CMK (cell line): Measurements from ENCODE around the gene TMEM138.

Source experiments
- DNase-seq: peaks from one replicate; pipeline ENCODE4 v3.0.0-alpha.2; 2010; ENCODE audit warnings: low read depth

The TMEM138 gene

GRCh38 chr11:61361741-61362541, at the start of gene TMEM138, which contains the start of gene CYB561A3:
Gene TMEM138, plus strand, starts transcription at chr11:61362374. Its CDS starts 2,017 bp downstream, at chr11:61364391.
Gene CYB561A3, minus strand, starts transcription at chr11:61361882. Its CDS starts 5,169 bp downstream, at chr11:61356713.
- DNase-seq: peak; percentile 78

DNA sequence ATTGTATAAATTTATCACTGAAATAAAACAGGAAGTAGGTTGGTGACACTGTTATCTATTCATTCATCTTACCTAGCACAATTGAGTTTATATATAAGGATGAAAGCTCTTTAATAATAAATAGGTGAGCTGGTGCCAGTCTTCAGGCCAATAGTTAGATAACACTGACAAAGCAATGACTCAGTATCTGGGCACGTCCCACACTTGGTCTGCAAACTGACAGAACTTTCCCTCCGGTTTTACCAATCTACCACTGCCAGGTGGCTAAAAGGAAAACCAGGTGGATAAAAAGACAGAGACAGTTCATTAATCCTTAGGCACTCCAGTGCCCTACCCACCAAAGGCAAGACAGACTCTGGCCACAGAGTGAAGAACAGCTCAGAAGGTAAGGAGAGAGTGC, 46.9 kb upstream of the TMEM138 start:
- no peak for DNase-seq

GRCh38 chr11:61325649-61326414, 36.3 kb upstream of the TMEM138 start:
- DNase-seq: no peak

- no peak for DNase-seq
Observed at GRCh38 chr11:61327669-61328071, 34.5 kb upstream of the TMEM138 start.

- no peak for DNase-seq
Observed at GRCh38 chr11:61328351-61328750, 33.8 kb upstream of the TMEM138 start.

- no peak for DNase-seq
Observed at GRCh38 chr11:61329871-61330270, 32.3 kb upstream of the TMEM138 start.

- DNase-seq: no peak
Observed at GRCh38 chr11:61331651-61332050, 30.5 kb upstream of the TMEM138 start.

DNA sequence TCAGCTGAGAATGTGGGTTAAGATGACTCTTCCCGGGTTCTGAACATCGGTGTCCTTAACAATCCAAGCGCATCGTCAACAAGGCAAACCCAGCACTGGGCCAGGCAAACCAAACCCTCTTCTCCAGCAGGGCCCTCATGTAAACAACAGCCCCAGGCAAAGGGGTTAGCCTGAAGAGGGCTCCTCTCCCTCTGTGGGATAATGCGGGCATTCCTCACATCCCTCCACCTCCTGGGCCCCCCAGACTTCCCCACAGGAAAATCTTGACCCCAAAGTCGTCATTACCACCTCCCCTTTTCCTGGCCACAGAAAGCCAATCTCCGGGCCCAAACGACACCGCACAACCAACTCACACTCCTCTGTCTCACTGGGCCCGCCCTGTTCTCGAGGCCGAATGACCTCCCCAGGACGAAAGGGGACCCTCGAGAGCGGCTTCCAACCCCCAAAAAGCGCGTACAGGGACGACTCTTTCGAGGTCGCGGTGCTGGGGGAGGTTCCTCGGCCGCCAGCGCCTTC, 29.8 kb upstream of the TMEM138 start:
- DNase-seq: no peak

GRCh38 chr11:61332797-61333549, 29.2 kb upstream of the TMEM138 start, which contains the start of the genes DDB1 and TKFC:
Gene DDB1, minus strand, starts transcription at chr11:61333105. Its CDS starts 137 bp downstream, at chr11:61332968.
Gene TKFC, plus strand, starts transcription at chr11:61333228. Its CDS starts 1,501 bp downstream, at chr11:61334729.
- peak; percentile 83 for DNase-seq

DNA sequence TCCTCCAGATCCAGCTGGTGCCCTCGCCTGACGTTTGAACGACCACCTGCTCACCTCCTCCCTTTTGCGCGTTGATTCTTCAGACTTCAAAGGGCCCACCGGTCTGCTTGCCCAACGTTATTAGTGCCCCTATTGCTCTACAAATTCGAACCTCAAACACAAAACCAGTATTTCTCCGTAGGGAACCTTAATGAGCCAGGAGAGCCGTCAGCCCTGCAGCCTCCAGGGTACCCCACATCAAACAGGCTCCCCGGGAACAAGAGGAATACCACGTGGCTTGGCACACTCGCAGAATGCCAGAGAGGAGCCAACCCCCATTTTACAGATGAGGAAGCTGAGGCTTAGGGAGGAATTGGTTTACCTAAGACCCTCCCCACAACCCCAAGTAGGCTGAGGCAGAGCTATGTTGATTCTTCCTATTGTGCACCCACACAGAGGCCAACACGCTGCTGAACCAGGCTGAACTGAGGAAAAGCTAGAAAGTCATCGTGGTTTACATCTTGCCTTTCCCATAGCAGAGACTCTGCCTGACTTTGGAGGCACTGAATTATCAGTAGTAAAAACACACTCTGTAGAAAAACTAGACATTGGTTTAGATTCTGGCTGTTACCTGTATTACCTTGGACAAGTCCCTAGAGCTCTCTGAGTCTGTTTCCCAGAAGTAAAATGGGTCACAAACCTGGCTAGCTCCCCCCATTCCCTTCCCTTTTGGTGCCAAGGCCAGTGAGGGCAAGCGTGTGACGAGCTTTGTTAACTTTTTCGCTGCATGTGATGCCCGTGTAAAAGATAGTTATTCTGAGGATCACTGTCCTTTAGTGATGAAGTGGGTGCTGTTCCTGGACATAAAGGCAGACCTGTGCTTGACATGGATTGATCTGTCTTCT, 28.4 kb upstream of the TMEM138 start:
- no peak for DNase-seq

DNA sequence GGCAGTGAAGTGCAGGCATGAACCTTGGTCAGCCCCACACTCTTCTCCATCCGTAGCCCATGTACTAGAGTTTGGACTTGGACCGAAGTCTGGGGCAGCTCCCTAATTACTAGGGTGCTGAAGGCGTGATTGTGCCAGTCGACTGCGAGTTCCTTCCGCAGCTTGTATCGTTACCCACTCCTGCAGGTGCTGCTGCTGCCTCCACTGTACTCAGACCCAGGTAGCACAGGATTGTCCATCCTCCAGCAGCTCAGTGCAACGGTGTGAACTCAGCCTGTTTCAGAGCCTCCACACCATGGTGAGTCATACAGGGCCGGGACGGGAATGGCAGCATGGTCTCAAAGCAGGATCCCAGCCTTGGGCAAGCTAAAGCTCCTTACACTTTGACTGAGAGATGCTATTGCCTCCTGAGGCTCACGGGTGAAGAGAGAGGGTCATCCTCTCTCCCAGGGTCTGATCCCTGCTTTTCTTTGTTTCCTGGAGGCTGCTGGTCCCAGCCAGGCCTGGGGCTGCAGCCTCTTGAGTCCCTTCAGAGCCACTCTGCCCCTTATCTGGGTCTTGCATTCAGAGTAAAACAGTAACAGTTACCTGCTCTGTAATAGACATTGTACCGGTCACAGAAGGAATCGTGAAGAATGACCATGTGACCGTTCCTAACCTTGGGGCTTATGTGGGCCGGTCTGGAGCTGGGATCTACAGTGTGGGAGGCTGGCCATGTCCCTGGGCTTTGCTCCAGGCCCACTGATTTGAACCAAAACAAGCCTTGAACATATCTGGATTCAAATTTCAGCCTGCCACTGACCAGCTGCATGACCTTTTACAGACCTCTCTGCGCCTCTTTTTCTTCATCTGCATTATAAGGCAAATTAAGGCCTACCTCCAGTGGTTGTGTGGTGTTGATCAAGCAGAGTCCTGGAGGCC, 27.5 kb upstream of the TMEM138 start:
- DNase-seq: no peak

GRCh38 chr11:61335355-61335710, 26.8 kb upstream of the TMEM138 start:
- DNase-seq: no peak

- peak; percentile 57 for DNase-seq
Observed at GRCh38 chr11:61336171-61336935, 25.8 kb upstream of the TMEM138 start.

GRCh38 chr11:61337706-61338470, 24.3 kb upstream of the TMEM138 start:
- no peak for DNase-seq

DNA sequence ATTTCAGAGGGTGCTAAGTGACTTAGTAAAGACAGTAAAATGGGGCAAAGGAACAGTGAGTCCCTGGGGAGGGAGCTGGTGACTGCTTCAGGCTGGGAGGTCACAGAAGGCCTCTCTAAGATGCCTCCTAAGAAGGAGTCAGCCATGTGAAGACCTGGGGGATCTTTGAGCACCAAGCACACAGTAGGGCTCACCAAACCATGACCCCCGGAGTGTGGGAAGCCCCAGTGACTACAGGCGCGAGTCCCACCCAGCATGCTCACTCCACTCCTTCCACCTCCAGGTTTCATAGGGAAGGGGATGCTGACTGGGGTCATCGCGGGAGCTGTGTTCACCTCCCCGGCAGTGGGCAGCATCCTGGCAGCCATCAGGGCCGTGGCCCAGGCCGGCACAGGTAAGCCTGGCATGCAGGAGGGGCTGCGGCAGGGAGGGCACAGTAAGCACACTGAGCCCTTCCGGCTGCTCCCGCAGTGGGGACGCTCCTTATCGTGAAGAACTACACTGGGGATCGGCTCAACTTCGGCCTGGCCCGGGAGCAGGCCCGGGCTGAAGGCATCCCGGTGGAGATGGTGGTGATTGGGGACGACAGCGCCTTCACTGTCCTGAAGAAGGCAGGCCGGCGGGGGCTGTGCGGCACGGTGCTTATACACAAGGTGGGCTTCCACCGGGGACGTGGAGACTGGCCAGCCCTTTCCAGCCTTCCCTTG, 23.2 kb upstream of the TMEM138 start:
- DNase-seq: no peak

GRCh38 chr11:61339490-61339878, 22.7 kb upstream of the TMEM138 start:
- DNase-seq: no peak

- no peak for DNase-seq
Observed at GRCh38 chr11:61340979-61341378, 21.2 kb upstream of the TMEM138 start.

DNA sequence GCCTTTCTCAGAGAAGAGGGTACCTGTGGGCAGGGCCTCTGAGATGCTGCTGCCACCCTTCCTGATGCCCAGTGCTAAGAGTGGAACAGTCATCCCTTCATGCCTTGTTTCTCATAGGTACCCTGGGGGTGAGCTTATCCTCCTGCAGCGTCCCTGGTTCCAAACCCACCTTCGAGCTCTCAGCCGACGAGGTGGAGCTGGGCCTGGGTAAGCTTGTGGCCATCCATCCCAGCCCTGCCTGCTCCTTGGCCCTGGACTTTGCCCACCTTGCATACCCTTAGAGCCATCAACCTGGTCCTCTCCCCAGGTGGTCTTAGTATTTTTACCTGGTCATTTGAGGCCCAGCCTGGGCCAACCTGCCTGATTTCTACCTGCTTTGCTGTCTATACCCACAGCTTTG, 20.5 kb upstream of the TMEM138 start:
- no peak for DNase-seq
